Subcutaneous adipose tissue (tissue), 4 donors: ENCODE results near the gene PLEKHM3. TPM values are rescaled to one million over a fixed set of nuclear protein-coding genes. Genes with fewer than 3 reads are reported as not detected.

ENCODE experiments used
- total RNA-seq, 4 donors: library from RNA; depleted of rRNA; stranded (reverse); fragments of >200 nt; gene quantifications; one replicate each; pipeline ENCODE4 v1.1.0, GENCODE V29; 2016
- TF ChIP-seq, protein P1 (sequence below): fragments of 450-650 bp; IDR thresholded peaks from one replicate; pipeline ENCODE4 v1.5.1; 2016; ENCODE audit warnings: low read depth, mild to moderate bottlenecking, control low read depth, antibody characterized with exemption, moderate library complexity

The PLEKHM3 gene
- total RNA-seq, 4 donors from 2014 or later: 24.6 to 36.0 (median 26.2) TPM

DNA sequence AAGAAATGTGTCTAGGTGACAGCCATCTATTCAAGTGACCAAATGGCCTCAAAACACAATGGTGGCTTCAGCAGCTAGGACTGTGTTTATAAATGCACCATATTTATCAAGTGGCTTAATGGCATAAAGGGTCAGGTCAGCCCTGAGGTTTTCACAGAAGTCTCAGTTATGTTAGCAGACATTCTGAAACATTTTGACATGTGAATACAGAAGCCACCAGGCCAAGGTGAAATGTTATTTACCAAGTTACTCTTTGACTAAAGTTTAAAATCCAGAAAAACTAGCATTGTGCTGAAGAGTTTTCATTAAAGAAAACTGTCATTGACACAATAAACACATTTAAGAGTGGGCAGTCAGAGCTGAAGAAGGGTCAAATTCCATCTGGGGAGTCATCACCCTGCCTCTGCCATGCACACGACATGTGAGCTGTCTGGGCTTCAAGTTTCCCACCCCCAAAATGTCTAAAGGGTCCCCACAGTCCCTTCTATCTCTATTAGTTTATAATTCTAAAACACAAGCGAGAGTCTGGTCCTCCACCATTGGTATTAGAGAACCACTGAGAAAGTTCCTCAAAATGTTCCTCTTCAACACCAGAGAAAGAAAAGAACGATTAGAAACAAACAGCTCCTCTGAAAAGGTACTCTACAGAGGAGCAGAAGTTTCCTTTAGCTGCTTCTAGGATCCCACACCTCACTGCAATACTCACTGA is 178.1 kb downstream of the PLEKHM3 start:
- TF ChIP-seq, protein P1, sequence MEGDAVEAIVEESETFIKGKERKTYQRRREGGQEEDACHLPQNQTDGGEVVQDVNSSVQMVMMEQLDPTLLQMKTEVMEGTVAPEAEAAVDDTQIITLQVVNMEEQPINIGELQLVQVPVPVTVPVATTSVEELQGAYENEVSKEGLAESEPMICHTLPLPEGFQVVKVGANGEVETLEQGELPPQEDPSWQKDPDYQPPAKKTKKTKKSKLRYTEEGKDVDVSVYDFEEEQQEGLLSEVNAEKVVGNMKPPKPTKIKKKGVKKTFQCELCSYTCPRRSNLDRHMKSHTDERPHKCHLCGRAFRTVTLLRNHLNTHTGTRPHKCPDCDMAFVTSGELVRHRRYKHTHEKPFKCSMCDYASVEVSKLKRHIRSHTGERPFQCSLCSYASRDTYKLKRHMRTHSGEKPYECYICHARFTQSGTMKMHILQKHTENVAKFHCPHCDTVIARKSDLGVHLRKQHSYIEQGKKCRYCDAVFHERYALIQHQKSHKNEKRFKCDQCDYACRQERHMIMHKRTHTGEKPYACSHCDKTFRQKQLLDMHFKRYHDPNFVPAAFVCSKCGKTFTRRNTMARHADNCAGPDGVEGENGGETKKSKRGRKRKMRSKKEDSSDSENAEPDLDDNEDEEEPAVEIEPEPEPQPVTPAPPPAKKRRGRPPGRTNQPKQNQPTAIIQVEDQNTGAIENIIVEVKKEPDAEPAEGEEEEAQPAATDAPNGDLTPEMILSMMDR: no peak

DNA sequence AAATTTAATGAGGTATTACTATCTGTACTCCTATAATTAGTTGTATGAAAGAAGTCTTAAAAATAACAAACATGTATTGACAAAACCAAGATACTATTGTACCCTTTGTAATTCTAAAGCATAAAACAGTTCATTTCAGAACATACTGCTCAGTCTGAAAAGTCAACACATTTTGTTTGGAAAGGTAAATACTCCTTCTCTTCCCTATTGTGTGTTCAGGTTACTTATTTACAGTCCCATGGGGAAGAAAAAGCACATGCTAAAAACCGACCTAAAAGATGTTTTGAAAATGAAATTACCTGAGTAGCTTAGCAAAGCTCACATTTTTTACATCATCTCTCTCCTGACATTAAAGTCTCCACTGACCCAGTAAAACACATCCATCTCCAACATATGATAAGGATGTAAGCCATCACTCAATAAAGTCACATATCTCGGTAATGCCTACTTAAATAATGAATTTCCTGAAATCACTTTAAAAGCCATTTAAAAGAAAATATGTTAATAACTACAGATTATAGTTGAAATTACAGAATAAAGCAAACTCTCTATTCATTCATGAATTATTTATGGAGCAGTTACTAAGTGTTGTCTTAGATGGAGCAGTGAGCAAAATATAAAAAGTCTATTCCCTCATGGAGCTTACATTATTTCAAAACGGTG is 180.0 kb downstream of the PLEKHM3 start:
- TF ChIP-seq, protein P1: no peak

DNA sequence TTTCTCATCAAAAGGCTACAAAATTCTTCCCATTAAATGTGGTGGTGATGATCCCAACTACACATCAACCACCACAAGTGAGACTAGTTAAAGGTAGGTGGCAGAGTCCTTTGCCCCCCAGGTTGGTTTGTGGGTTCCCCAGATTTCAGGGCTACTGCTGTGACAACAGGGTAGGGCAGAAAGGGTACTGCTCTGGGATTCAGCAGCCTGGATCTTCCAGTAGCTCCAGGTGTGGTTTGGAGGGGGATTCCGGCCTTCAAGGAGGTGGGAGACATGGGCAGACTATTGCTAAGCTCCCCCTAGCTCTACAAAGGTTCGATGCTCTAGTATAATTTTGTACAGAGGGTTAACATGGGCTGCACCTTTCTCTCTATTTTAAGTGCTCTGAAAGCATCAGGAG is 180.7 kb downstream of the PLEKHM3 start:
- TF ChIP-seq, protein P1: no peak

DNA sequence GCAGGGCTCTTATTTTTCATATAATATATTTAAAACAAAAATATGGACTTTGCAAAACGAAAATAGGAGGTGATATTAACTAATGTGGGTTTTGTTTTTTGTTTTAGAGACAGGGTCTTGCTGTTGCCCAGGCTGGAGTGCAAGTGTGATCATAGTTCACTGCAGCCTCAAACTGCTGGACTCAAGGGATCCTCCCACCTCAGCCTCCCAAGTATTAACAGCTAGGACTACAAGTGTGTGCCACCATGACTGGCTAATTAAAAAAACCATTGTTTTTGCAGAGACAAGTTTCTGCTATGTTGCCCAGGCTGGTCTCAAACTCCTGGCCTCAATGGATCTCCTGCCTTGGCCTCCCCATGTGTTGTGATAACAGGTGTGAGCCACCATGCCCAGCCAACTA is 185.2 kb downstream of the PLEKHM3 start:
- TF ChIP-seq, protein P1: no peak

DNA sequence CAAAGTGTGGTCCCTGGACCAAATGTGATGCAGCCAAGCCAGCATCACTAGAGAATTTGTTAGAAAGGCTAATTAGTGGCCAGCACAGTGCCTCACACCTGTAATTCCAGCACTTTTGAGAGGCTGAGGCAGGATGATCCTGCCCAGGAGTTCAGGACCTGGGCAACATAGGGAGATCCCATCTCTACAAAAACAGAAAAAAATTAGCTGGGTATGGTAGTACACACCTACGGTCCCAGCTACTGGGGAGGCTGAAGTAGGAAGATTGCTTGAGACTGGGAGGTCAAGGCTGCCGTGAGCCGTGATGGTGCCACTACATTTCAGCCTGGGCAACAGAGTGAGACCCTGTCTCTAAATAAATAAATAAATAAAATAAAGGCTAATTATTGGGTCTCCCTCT is 185.8 kb downstream of the PLEKHM3 start:
- TF ChIP-seq, protein P1: no peak

DNA sequence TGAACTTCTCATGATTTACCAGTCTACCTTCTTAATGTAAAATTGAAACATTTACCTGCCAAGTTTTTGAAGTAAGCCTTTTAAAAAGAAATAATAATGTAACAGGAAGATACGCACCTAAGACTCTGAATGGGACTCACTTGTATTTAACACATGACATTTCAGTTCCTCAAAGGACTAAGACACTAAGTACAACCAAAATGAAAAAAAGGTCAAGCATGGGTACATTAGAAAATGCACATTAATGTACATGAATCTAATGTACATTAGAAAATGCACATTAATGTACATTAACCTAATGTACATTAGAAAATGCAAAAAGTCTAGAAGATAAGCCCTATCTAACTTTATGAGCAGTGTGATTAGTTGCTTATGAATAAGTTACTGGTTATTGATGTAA is 186.3 kb downstream of the PLEKHM3 start:
- TF ChIP-seq, protein P1: no peak

DNA sequence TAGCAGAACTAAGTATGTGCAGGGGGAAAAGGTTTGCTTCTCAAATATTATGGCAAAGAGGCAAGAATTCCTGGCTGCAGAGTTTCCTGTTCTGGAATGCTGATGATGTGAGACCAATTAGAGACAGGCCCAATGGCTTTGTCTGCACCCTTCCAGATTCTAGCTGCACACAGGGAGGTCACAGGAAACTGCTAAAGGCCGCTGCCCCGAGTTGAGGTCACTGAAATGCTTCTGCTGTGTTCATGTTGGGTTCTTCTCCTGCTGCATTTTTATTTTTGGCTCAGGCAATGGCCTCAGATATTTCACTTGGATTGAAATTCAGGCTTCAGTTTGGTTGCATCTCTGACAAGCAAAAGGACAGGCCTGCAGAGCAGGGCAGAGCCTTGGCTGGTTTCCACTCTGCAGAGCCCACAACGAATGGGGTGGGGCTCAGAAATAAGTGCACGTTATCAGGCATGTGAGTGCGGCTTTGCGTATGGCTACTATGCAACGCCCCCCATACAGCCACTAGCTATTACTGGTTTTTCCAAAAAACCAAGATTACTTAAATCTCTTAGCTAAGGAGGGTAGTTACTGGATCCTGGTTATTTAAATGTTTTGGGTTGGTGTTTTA is 188.7 kb downstream of the PLEKHM3 start:
- TF ChIP-seq, protein P1: no peak
